ENCODE measurements around the gene SPRY2. TPM values are rescaled to one million over a fixed set of nuclear protein-coding genes. Genes with fewer than 3 reads are reported as not detected.

The SPRY2 gene
- total and polyA plus RNA-seq, 2 of the 8 experiments (the other 6 are each of a cell fraction or from before 2014, with no cell fraction given): 37.7 to 37.9 TPM

GRCh38 chr13:80319004-80319403 lies 21.9 kb downstream of the SPRY2 start:
- no peak overlapping the region for H3K14ac ChIP-seq (ENCODE audit: insufficient read length)
- CTCF ChIA-PET (ENCODE audit: partially characterized antibody): interaction anchor here (0.6 to 0.7 kb wide), 2 partner anchors 47 to 346 kb away, joined by 4 read pairs; no protein-coding TSS in a partner anchor
- no peaks in the 10 kb centered on the region for H4K20me1 ChIP-seq (replicated peaks in 1 of 2; ENCODE audit: control insufficient read depth in 1 of 2, insufficient read depth in 2 of 2, low read length in 2 of 2)
- TF ChIP-seq CEBPB (IDR thresholded peaks at IDR 0.05; ENCODE audit: low read depth, low read length) (no peak), CBX8 (IDR thresholded peaks at IDR 0.05; ENCODE audit: borderline replicate concordance, low read depth, low read length) (no peak), TCF12 (IDR thresholded peaks at IDR 0.05; ENCODE audit: low read depth, low read length) (no peak), HDAC6 (IDR thresholded peaks at IDR 0.05; ENCODE audit: low read depth, low read length) (no peak), CTBP2 (IDR thresholded peaks at IDR 0.05; ENCODE audit: borderline replicate concordance, insufficient read depth, insufficient read length, low read length) (no peak), YY1 (IDR thresholded peaks at IDR 0.05; ENCODE audit: low read depth, low read length) (no peak), NANOG (IDR thresholded peaks at IDR 0.05; ENCODE audit: insufficient read depth, low read depth, low read length, poor library complexity, severe bottlenecking) (no peak), NRF1 (IDR thresholded peaks at IDR 0.05; ENCODE audit: low read depth, low read length) (no peak), SIRT6 (IDR thresholded peaks at IDR 0.05; ENCODE audit: low read length) (no peak), JUND (IDR thresholded peaks at IDR 0.05; ENCODE audit: low read length) (no peak), TEAD4 (IDR thresholded peaks at IDR 0.05; ENCODE audit: low read depth, low read length) (no peak), TAF1 (IDR thresholded peaks at IDR 0.05; ENCODE audit: low read depth, low read length) (no peak), RBBP5 (IDR thresholded peaks at IDR 0.05; ENCODE audit: borderline replicate concordance, low read depth, low read length) (no peak), CHD2 (IDR thresholded peaks at IDR 0.05; ENCODE audit: low read length) (no peak)

More at GRCh38 chr13:80319004-80319403, 21.9 kb downstream of the SPRY2 start:
- Histone ChIP-seq H3K23me2 (ENCODE audit: low read depth, low read length) (no peaks in the 10 kb centered on the region), H2BK20ac (ENCODE audit: low read length) (no peak overlapping the region), H2BK5ac (ENCODE audit: low read depth, low read length) (no peak overlapping the region), H3K27me3 (replicated peaks in 1 of 4; ENCODE audit: control insufficient read depth in 3 of 4, extremely low read depth in 1 of 4, insufficient read depth in 3 of 4, low read length in 3 of 4) (no peaks in the 10 kb centered on the region), H4K5ac (ENCODE audit: insufficient read length, low read depth, low read length) (no peak overlapping the region), H2AFZ (ENCODE audit: low read length) (no peak overlapping the region), H4K91ac (replicated peaks; ENCODE audit: insufficient read length, low read length) (no peak overlapping the region), H3K18ac (ENCODE audit: extremely low read depth, low read length) (no peak overlapping the region), H3K79me1 (ENCODE audit: low read depth, low read length) (no peaks in the 10 kb centered on the region), H3K4me2 (ENCODE audit: insufficient read depth in 1 of 2, low read depth in 2 of 2, low read length in 2 of 2) (no peak overlapping the region), H3K56ac (replicated peaks; ENCODE audit: insufficient read length, low read depth, low read length) (no peak overlapping the region), H3K4me3 (ENCODE audit: extremely low read depth in 1 of 4, insufficient read depth in 2 of 4, low read depth in 3 of 4, low read length in 4 of 4) (no peak overlapping the region), H2BK15ac (ENCODE audit: low read length) (no peak overlapping the region), H3K9ac (replicated peaks in 1 of 4; ENCODE audit: extremely low read depth in 1 of 4, low read depth in 3 of 4, low read length in 3 of 4) (no peak overlapping the region), H4K8ac (ENCODE audit: extremely low read depth, insufficient read depth, low read length) (no peak overlapping the region), H3K9me3 (ENCODE audit: insufficient read depth in 2 of 2, low read depth in 1 of 2, low read length in 1 of 2) (no peaks in the 10 kb centered on the region), H3K79me2 (ENCODE audit: control insufficient read depth in 1 of 2, insufficient read depth in 2 of 2, low read length in 2 of 2) (no peaks in the 10 kb centered on the region), H3K27ac (ENCODE audit: low read depth, low read length) (no peak overlapping the region), H3K4me1 (replicated peaks in 1 of 4; ENCODE audit: control insufficient read depth in 3 of 4, insufficient read depth in 4 of 4, low read length in 3 of 4) (no peaks in the 10 kb centered on the region), H3K23ac (ENCODE audit: insufficient read length) (no peak overlapping the region), H3K36me3 (ENCODE audit: control insufficient read depth in 2 of 4, insufficient read depth in 4 of 4, low read length in 3 of 4) (no peaks in the 10 kb centered on the region), H2BK120ac (replicated peaks; ENCODE audit: low read depth, low read length) (no peak overlapping the region), H2AK5ac (ENCODE audit: low read depth, low read length) (no peak overlapping the region), H3K4ac (replicated peaks; ENCODE audit: insufficient read length, low read depth, low read length) (no peak overlapping the region), H2BK12ac (ENCODE audit: low read depth, low read length) (no peak overlapping the region)
- DNase-seq (ENCODE audit: low read depth in 1 of 2, low spot score in 2 of 2): no peak
- POLR2A ChIA-PET (ENCODE audit: partially characterized antibody): no interaction called here
- 84% methylated on average over 2 of the region's 2 CpGs; no CpG with 5 or more reads in 1 of the 2 experiments for WGBS, 2 experiments (ENCODE audit: extremely low coverage in 1 of 2, insufficient coverage in 1 of 2, insufficient read length in 1 of 2, insufficient replicate concordance in 2 of 2, low coverage in 1 of 2, low lambda C conversion rate in 2 of 2, missing lambda C conversion rate in 1 of 2)
- FAIRE-seq: no peak

Data from H1 (cell line).